Thyroid gland (tissue), 4 donors: ENCODE results near the gene E2F7. TPM values are rescaled to one million over a fixed set of nuclear protein-coding genes. Genes with fewer than 3 reads are reported as not detected.
"Not testable (repeated sequence)": the region's sequence is repeated elsewhere in the genome, so short reads cannot be mapped to it uniquely, and the experiment has no call there.

Experiments used
- DNase-seq, 2 donors: peaks; one replicate each; pipeline ENCODE4 v3.0.0-alpha.2; 2019
- H3K27ac ChIP-seq, 3 donors: fragments of 200-600 bp; sonication (generic); 1 replicate in 2 of 3; 2 replicates in 1 of 3; pipeline ENCODE4 v1.5.1; 2016 to 2019; ENCODE audit warnings: mild to moderate bottlenecking in 1 of 3, moderate library complexity in 1 of 3
- H3K27me3 ChIP-seq: fragments of 200-600 bp; sonication (generic); one replicate; pipeline ENCODE4 v1.5.1; 2019
- H3K36me3 ChIP-seq, 2 donors: fragments of 200-600 bp; sonication (generic); one replicate each; pipeline ENCODE4 v1.5.1; 2016 to 2019
- H3K4me1 ChIP-seq, 2 donors: fragments of 200-600 bp; sonication (generic); one replicate each; pipeline ENCODE4 v1.5.1; 2017 to 2019
- H3K4me3 ChIP-seq, 3 donors: fragments of 200-600 bp; sonication (generic); replicated peaks in 1 of 3; 1 replicate in 2 of 3; 2 replicates in 1 of 3; pipeline ENCODE4 v1.5.1; 2016; ENCODE audit warnings: mild to moderate bottlenecking in 1 of 3
- H3K9me3 ChIP-seq: fragments of 200-600 bp; sonication (generic); one replicate; pipeline ENCODE4 v1.5.1; 2017
- CTCF ChIP-seq, 6 experiments: fragments of 200-600 bp in 3 of 6; fragments of 450-650 bp in 3 of 6; sonication (generic) in 3 of 6; IDR thresholded peaks; one replicate each; pipeline ENCODE4 v1.5.1; 2016 to 2019; ENCODE audit warnings: antibody characterized with exemption in 6 of 6, mild to moderate bottlenecking in 2 of 6, inconsistent platforms in 1 of 6, moderate library complexity in 1 of 6
- POLR2A ChIP-seq, 2 donors: fragments of 450-650 bp; IDR thresholded peaks; one replicate each; pipeline ENCODE4 v1.6.1; 2017; ENCODE audit warnings: antibody characterized with exemption in 2 of 2, mild to moderate bottlenecking in 2 of 2, moderate library complexity in 1 of 2
- WGBS, 2 donors: methylation state at CpG; one replicate each; pipeline ENCODE4 v1.1.5; 2017; 5-methylcytosine and 5-hydroxymethylcytosine counted together
- intact Hi-C: fragments of 100-400 bp; cut with DNase I; formaldehyde crosslinking; loops from one replicate; pipeline ENCODE4 v1.15.1; 2023
- total RNA-seq, 4 donors: library from RNA; depleted of rRNA; stranded (reverse); fragments of >200 nt; gene quantifications; one replicate each; pipeline ENCODE4 v1.2.3, GENCODE V29; 2016

E2F7 gene
- total RNA-seq, 4 donors from 2014 or later, result 4.6 TPM; not detected in 3

- H3K4me1 ChIP-seq, result no peaks in the 10 kb centered on the region
- H3K4me3 ChIP-seq, result no peak overlapping the region
- 91 to 96% methylated on average over 1 of the region's 1 CpG for WGBS, 2 donors
- no peak for DNase-seq
- TF ChIP-seq CTCF (IDR thresholded peaks at IDR 0.05), result no peak
- TF ChIP-seq POLR2A (IDR thresholded peaks at IDR 0.05), result no peak
- intact Hi-C loops, result no loop called here
- no peaks in the 10 kb centered on the region for H3K9me3 ChIP-seq
- no peak overlapping the region for H3K27ac ChIP-seq
- H3K27me3 ChIP-seq, result no peaks in the 10 kb centered on the region
- no peaks in the 10 kb centered on the region for H3K36me3 ChIP-seq
Observed at GRCh38 chr12:77104286-77104685, 38.9 kb upstream of the E2F7 start.

- Histone ChIP-seq H3K4me1 (no peaks in the 10 kb centered on the region), H3K4me3 (no peak overlapping the region), H3K9me3 (no peaks in the 10 kb centered on the region), H3K27me3 (no peaks in the 10 kb centered on the region), H3K36me3 (no peaks in the 10 kb centered on the region), H3K27ac (no peak overlapping the region)
- no peak for TF ChIP-seq CTCF (IDR thresholded peaks at IDR 0.05)
- no peak for TF ChIP-seq POLR2A (IDR thresholded peaks at IDR 0.05)
- 81 to 85% methylated on average over 1 of the region's 1 CpG for WGBS, 2 donors
- DNase-seq, result no peak
- intact Hi-C loops, result no loop called here
Observed at GRCh38 chr12:77102691-77103090, 37.3 kb upstream of the E2F7 start.

GRCh38 chr12:77102123-77102522 lies 36.8 kb upstream of the E2F7 start:
- 78 to 82% methylated on average over 2 of the region's 2 CpGs for WGBS, 2 donors
- no peaks in the 10 kb centered on the region for H3K36me3 ChIP-seq
- H3K4me1 ChIP-seq, result no peaks in the 10 kb centered on the region
- no peak for DNase-seq
- TF ChIP-seq POLR2A (IDR thresholded peaks at IDR 0.05), result no peak
- no peak for TF ChIP-seq CTCF (IDR thresholded peaks at IDR 0.05)
- H3K9me3 ChIP-seq, result no peaks in the 10 kb centered on the region
- no peak overlapping the region for H3K27ac ChIP-seq
- H3K4me3 ChIP-seq, result no peak overlapping the region
- intact Hi-C loops, result no loop called here
- no peaks in the 10 kb centered on the region for H3K27me3 ChIP-seq

GRCh38 chr12:77099799-77100198 lies 34.4 kb upstream of the E2F7 start:
- Histone ChIP-seq H3K4me1 (no peaks in the 10 kb centered on the region), H3K9me3 (no peaks in the 10 kb centered on the region), H3K27ac (no peak overlapping the region), H3K4me3 (no peak overlapping the region), H3K27me3 (no peaks in the 10 kb centered on the region), H3K36me3 (no peaks in the 10 kb centered on the region)
- intact Hi-C loops, result no loop called here
- WGBS, 2 donors, result 92 to 94% methylated on average over 2 of the region's 2 CpGs
- TF ChIP-seq POLR2A (IDR thresholded peaks at IDR 0.05), result no peak
- TF ChIP-seq CTCF (IDR thresholded peaks at IDR 0.05), result no peak
- DNase-seq, result no peak

GRCh38 chr12:77097846-77098245 lies 32.5 kb upstream of the E2F7 start:
- DNase-seq, result no peak
- no peak overlapping the region for H3K27ac ChIP-seq
- no peak overlapping the region for H3K4me3 ChIP-seq
- no peaks in the 10 kb centered on the region for H3K36me3 ChIP-seq
- WGBS, 2 donors, result 92 to 94% methylated on average over 3 of the region's 3 CpGs
- no peaks in the 10 kb centered on the region for H3K9me3 ChIP-seq
- intact Hi-C loops, result no loop called here
- H3K27me3 ChIP-seq, result no peaks in the 10 kb centered on the region
- no peak for TF ChIP-seq CTCF (IDR thresholded peaks at IDR 0.05)
- no peak for TF ChIP-seq POLR2A (IDR thresholded peaks at IDR 0.05)
- H3K4me1 ChIP-seq, result no peaks in the 10 kb centered on the region

GRCh38 chr12:77092227-77092626 lies 26.9 kb upstream of the E2F7 start:
- intact Hi-C loops, H3K27me3 ChIP-seq, H3K4me3 ChIP-seq, H3K9me3 ChIP-seq, H3K27ac ChIP-seq, DNase-seq, H3K4me1 ChIP-seq, H3K36me3 ChIP-seq: not testable (repeated sequence)
- WGBS, 2 donors, result 81 to 83% methylated on average over 3 of the region's 3 CpGs
